Measurements from ENCODE around the gene WNT2B.
"Not testable (repeated sequence)": the region's sequence is repeated elsewhere in the genome, so short reads cannot be mapped to it uniquely, and the experiment has no call there.

Gene WNT2B

DNA sequence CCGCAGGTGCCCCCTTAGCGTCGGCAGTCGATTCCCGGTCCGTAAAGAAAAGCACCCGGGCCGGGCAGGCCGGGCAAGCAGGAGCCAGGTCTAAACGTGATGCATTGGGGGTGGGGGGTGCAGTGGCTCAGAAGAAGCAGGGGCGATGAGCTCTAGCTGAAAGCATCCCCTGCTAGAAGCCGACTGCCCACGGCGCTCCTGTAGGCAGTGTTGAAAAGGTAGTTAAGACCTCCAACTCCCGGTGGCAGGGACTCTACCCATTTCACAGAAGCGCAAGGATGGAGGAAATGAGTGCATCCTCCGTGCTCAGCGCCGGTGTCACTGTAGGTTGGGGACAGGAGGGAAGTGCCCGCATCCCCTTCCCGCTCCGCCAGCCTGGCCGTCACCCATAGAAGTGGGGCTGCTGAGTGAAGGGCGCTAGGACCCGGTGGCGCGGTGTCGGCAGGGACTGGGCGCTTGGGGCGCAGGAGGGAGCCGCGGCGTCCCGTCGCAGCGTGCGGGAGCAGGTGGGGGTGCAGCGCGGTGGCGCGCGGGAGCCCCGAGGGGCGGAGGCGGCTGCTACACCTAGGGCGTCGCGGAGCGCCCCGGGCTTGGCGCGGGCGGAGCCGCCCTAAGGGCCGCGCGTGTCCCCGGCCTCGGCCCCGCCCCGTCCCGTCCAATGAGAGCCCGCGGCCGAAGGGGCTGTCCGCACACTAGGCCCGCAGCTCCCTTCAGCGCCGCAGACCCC, at the start of gene WNT2B:
Gene WNT2B (plus strand): TSS at position 688 of the 727 bp plus-strand sequence. CDS start 298 bp downstream, outside the sequence.
- no peaks in the 10 kb centered on the region for H3K36me3 ChIP-seq (ENCODE audit: insufficient read depth, low read length)
- H3K9me3 ChIP-seq (ENCODE audit: low read depth, low read length): no peaks in the 10 kb centered on the region
- no peak within 1 kb of the TSS for H3K27ac ChIP-seq
- no peak for DNase-seq (ENCODE audit: low read depth, low spot score)
- TF ChIP-seq FOXP2 (optimal IDR thresholded peaks at IDR 0.05; ENCODE audit: control extremely low read depth, extremely low read length, insufficient read depth) (no peak), POLR2AphosphoS5 (IDR thresholded peaks at IDR 0.05; ENCODE audit: borderline replicate concordance, low read depth, low read length) (no peak), EZH2 (IDR thresholded peaks at IDR 0.05) (no peak)
- peak within 1 kb of the TSS; percentile 33 for H3K9ac ChIP-seq (ENCODE audit: insufficient read length)
- H3K4me3 ChIP-seq: peak within 1 kb of the TSS; percentile 87

DNA sequence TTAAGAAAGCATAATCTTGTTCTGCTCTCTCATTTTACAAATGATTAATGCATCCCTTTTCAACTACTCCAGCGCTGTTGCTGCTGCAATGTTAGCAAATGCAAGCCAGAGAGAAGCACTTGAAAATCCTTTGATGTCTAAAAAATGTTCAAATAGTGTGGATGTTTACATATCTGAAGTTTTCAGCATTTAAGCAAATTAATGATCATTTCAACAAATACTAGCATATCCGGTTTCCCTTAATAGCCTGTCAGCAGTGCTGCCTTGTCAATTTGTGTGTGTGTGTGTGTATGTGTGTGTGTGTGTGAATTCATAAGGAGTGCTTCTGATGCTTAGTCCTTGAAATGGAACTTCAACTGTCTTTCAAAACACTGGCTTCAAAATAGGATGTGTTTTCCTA, 48.1 kb upstream of the WNT2B start:
- TF ChIP-seq FOXP2 (optimal IDR thresholded peaks at IDR 0.05; ENCODE audit: control extremely low read depth, extremely low read length, insufficient read depth): no peak
- no peak for TF ChIP-seq POLR2AphosphoS5 (IDR thresholded peaks at IDR 0.05; ENCODE audit: borderline replicate concordance, low read depth, low read length)
- TF ChIP-seq EZH2 (IDR thresholded peaks at IDR 0.05): no peak
- H3K9ac ChIP-seq (ENCODE audit: insufficient read length): no peak overlapping the region
- no peak overlapping the region for H3K27ac ChIP-seq
- no peaks in the 10 kb centered on the region for H3K9me3 ChIP-seq (ENCODE audit: low read depth, low read length)
- peak; percentile 12 for DNase-seq (ENCODE audit: low read depth, low spot score)
- H3K36me3 ChIP-seq (ENCODE audit: insufficient read depth, low read length): peaks cover 15% of the 10 kb centered on the region
- H3K4me3 ChIP-seq: no peak overlapping the region

- H3K9ac ChIP-seq (ENCODE audit: insufficient read length): no peak overlapping the region
- H3K4me3 ChIP-seq: no peak overlapping the region
- DNase-seq (ENCODE audit: low read depth, low spot score): no peak
- no peaks in the 10 kb centered on the region for H3K9me3 ChIP-seq (ENCODE audit: low read depth, low read length)
- TF ChIP-seq POLR2AphosphoS5 (IDR thresholded peaks at IDR 0.05; ENCODE audit: borderline replicate concordance, low read depth, low read length) (no peak), EZH2 (IDR thresholded peaks at IDR 0.05) (no peak), FOXP2 (optimal IDR thresholded peaks at IDR 0.05; ENCODE audit: control extremely low read depth, extremely low read length, insufficient read depth) (no peak)
- H3K27ac ChIP-seq: no peak overlapping the region
- peaks cover 8% of the 10 kb centered on the region for H3K36me3 ChIP-seq (ENCODE audit: insufficient read depth, low read length)
Measured at GRCh38 chr1:112461200-112461871, 47.4 kb upstream of the WNT2B start.

- Histone ChIP-seq H3K9ac (ENCODE audit: insufficient read length) (no peak overlapping the region), H3K27ac (no peak overlapping the region), H3K36me3 (ENCODE audit: insufficient read depth, low read length) (no peaks in the 10 kb centered on the region), H3K4me3 (no peak overlapping the region), H3K9me3 (ENCODE audit: low read depth, low read length) (no peaks in the 10 kb centered on the region)
- no peak for TF ChIP-seq POLR2AphosphoS5 (IDR thresholded peaks at IDR 0.05; ENCODE audit: borderline replicate concordance, low read depth, low read length)
- no peak for TF ChIP-seq FOXP2 (optimal IDR thresholded peaks at IDR 0.05; ENCODE audit: control extremely low read depth, extremely low read length, insufficient read depth)
- no peak for TF ChIP-seq EZH2 (IDR thresholded peaks at IDR 0.05)
- DNase-seq (ENCODE audit: low read depth, low spot score): no peak
Measured at GRCh38 chr1:112462953-112463279, 45.8 kb upstream of the WNT2B start.

DNA sequence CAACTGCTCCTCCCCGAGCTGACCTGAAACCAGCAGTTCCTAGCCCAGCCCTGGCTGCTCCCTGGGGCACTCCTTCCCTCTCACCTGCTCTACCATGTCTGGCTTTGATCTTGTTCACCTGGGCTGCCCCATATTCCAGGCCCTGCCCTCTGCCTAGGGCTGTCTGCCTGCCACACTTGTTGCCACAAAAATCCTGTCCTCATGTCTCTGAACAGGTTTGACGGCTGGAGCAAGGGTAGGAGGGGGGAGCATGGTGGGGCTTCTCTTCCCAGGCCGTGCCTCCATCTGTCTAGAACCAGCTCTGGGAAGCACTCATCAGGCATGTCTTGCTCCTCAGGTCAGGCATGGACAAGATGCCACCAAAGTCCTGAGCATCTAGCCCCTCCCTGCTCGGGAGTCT, 44.3 kb upstream of the WNT2B start:
- Histone ChIP-seq H3K36me3 (ENCODE audit: insufficient read depth, low read length) (no peaks in the 10 kb centered on the region), H3K27ac (no peak overlapping the region), H3K4me3 (no peak overlapping the region), H3K9me3 (ENCODE audit: low read depth, low read length) (no peaks in the 10 kb centered on the region), H3K9ac (ENCODE audit: insufficient read length) (no peak overlapping the region)
- DNase-seq (ENCODE audit: low read depth, low spot score): no peak
- TF ChIP-seq POLR2AphosphoS5 (IDR thresholded peaks at IDR 0.05; ENCODE audit: borderline replicate concordance, low read depth, low read length): no peak

GRCh38 chr1:112465122-112465521, 43.6 kb upstream of the WNT2B start:
- Histone ChIP-seq H3K36me3 (ENCODE audit: insufficient read depth, low read length) (no peaks in the 10 kb centered on the region), H3K4me3 (no peak overlapping the region), H3K27ac (no peak overlapping the region), H3K9ac (ENCODE audit: insufficient read length) (no peak overlapping the region), H3K9me3 (ENCODE audit: low read depth, low read length) (no peaks in the 10 kb centered on the region)
- TF ChIP-seq POLR2AphosphoS5 (IDR thresholded peaks at IDR 0.05; ENCODE audit: borderline replicate concordance, low read depth, low read length) (no peak), EZH2 (IDR thresholded peaks at IDR 0.05) (no peak), FOXP2 (optimal IDR thresholded peaks at IDR 0.05; ENCODE audit: control extremely low read depth, extremely low read length, insufficient read depth) (no peak)
- no peak for DNase-seq (ENCODE audit: low read depth, low spot score)

GRCh38 chr1:112466078-112466660, 42.6 kb upstream of the WNT2B start:
- peak overlapping the region; percentile 49 for H3K9ac ChIP-seq (ENCODE audit: insufficient read length)
- no peak overlapping the region for H3K27ac ChIP-seq
- no peaks in the 10 kb centered on the region for H3K36me3 ChIP-seq (ENCODE audit: insufficient read depth, low read length)
- peak; percentile 68 for DNase-seq (ENCODE audit: low read depth, low spot score)
- no peaks in the 10 kb centered on the region for H3K9me3 ChIP-seq (ENCODE audit: low read depth, low read length)
- peak overlapping the region; percentile 72 for H3K4me3 ChIP-seq
- no peak for TF ChIP-seq EZH2 (IDR thresholded peaks at IDR 0.05)
- TF ChIP-seq FOXP2 (optimal IDR thresholded peaks at IDR 0.05; ENCODE audit: control extremely low read depth, extremely low read length, insufficient read depth): peak; percentile 23
- peak; percentile 44; the same call in 1 of the 2 replicates for TF ChIP-seq POLR2AphosphoS5 (IDR thresholded peaks at IDR 0.05; ENCODE audit: borderline replicate concordance, low read depth, low read length)

GRCh38 chr1:112470324-112470723, 38.4 kb upstream of the WNT2B start:
- not testable (repeated sequence) for H3K9ac ChIP-seq (ENCODE audit: insufficient read length); H3K9me3 ChIP-seq (ENCODE audit: low read depth, low read length); H3K36me3 ChIP-seq (ENCODE audit: insufficient read depth, low read length); H3K4me3 ChIP-seq; DNase-seq (ENCODE audit: low read depth, low spot score); H3K27ac ChIP-seq

Measured in SK-N-MC (cell line).